Liver (tissue), 9 donors: ENCODE results near the gene RCE1. TPM values are rescaled to one million over a fixed set of nuclear protein-coding genes. Genes with fewer than 3 reads are reported as not detected.

Source experiments
- DNase-seq: peaks from one replicate; pipeline ENCODE4 v3.0.0-alpha.2; 2017; ENCODE audit warnings: low spot score
- H3K27ac ChIP-seq, 2 donors: one replicate each; pipeline ENCODE4 v1.7.0; 2013; ENCODE audit warnings: inconsistent platforms in 2 of 2, low read length in 2 of 2, control low read depth in 1 of 2, low read depth in 1 of 2, mild to moderate bottlenecking in 1 of 2
- H3K27me3 ChIP-seq, 4 donors: one replicate each; pipeline versions ENCODE4 v1.6.1 to v1.7.0; 2013; ENCODE audit warnings: low read length in 3 of 4, inconsistent platforms in 1 of 4, mild to moderate bottlenecking in 1 of 4, moderate library complexity in 1 of 4; ENCODE audit not compliant: control insufficient read depth in 4 of 4, insufficient read depth in 4 of 4
- H3K36me3 ChIP-seq, 4 donors: one replicate each; pipeline versions ENCODE4 v1.6.1 to v1.7.0; 2013; ENCODE audit warnings: low read length in 3 of 4, mild to moderate bottlenecking in 3 of 4, low read depth in 1 of 4, moderate library complexity in 1 of 4; ENCODE audit not compliant: control insufficient read depth in 4 of 4, insufficient read depth in 3 of 4
- H3K4me1 ChIP-seq, 4 donors: one replicate each; pipeline versions ENCODE4 v1.6.1 to v1.7.0; 2013; ENCODE audit warnings: low read length in 3 of 4, mild to moderate bottlenecking in 3 of 4, moderate library complexity in 1 of 4; ENCODE audit not compliant: control insufficient read depth in 4 of 4, insufficient read depth in 4 of 4
- H3K4me3 ChIP-seq, 3 donors: one replicate each; pipeline versions ENCODE4 v1.6.1 to v1.7.0; 2013; ENCODE audit warnings: low read length in 3 of 3, control low read depth in 1 of 3, low read depth in 1 of 3, mild to moderate bottlenecking in 1 of 3
- H3K9ac ChIP-seq, 2 donors: one replicate each; pipeline ENCODE4 v1.7.0; 2013; ENCODE audit warnings: low read length in 2 of 2, mild to moderate bottlenecking in 2 of 2, moderate library complexity in 2 of 2, control low read depth in 1 of 2, low read depth in 1 of 2
- H3K9me3 ChIP-seq, 4 donors: one replicate each; pipeline versions ENCODE4 v1.6.1 to v1.7.0; 2013; ENCODE audit warnings: low read length in 3 of 4; ENCODE audit not compliant: control insufficient read depth in 4 of 4
- EGR1 ChIP-seq, 2 donors: IDR thresholded peaks; 2 replicates each; pipeline ENCODE4 v1.6.1; 2016 to 2018; ENCODE audit warnings: antibody characterized with exemption in 2 of 2, low read depth in 2 of 2
- FOXA1 ChIP-seq: IDR thresholded peaks from 2 replicates; pipeline ENCODE4 v1.6.1; 2016; ENCODE audit warnings: antibody characterized with exemption
- FOXA2 ChIP-seq: IDR thresholded peaks from 2 replicates; pipeline ENCODE4 v1.6.1; 2016; ENCODE audit warnings: antibody characterized with exemption
- GABPA ChIP-seq, 2 donors: IDR thresholded peaks in 1 of 2; conservative IDR thresholded peaks in 1 of 2; 2 replicates each; pipeline ENCODE4 v1.6.1; 2016; ENCODE audit warnings: antibody characterized with exemption in 2 of 2, mild to moderate bottlenecking in 1 of 2, moderate library complexity in 1 of 2
- HNF4A ChIP-seq, 2 donors: conservative IDR thresholded peaks; 2 replicates each; pipeline ENCODE4 v1.6.1; 2016; ENCODE audit warnings: antibody characterized with exemption in 2 of 2, mild to moderate bottlenecking in 2 of 2
- HNF4G ChIP-seq: IDR thresholded peaks from 2 replicates; pipeline ENCODE4 v1.6.1; 2016; ENCODE audit warnings: antibody characterized with exemption
- JUND ChIP-seq, 2 donors: IDR thresholded peaks; 2 replicates each; pipeline ENCODE4 v1.6.1; 2016; ENCODE audit warnings: antibody characterized with exemption in 2 of 2
- NR2F2 ChIP-seq: IDR thresholded peaks from 2 replicates; pipeline ENCODE4 v1.6.1; 2016; ENCODE audit warnings: antibody characterized with exemption
- RAD21 ChIP-seq, 2 donors: IDR thresholded peaks; 2 replicates each; pipeline ENCODE4 v1.6.1; 2016; ENCODE audit warnings: antibody characterized with exemption in 2 of 2, mild to moderate bottlenecking in 2 of 2
- RXRA ChIP-seq, 2 donors: IDR thresholded peaks; 2 replicates each; pipeline ENCODE4 v1.6.1; 2017 to 2018; ENCODE audit warnings: antibody characterized with exemption in 2 of 2, mild to moderate bottlenecking in 1 of 2
- SP1 ChIP-seq: IDR thresholded peaks from 2 replicates; pipeline ENCODE4 v1.6.1; 2018; ENCODE audit warnings: antibody characterized with exemption, mild to moderate bottlenecking
- TAF1 ChIP-seq: conservative IDR thresholded peaks from 2 replicates; pipeline ENCODE4 v1.6.1; 2016; ENCODE audit warnings: antibody characterized with exemption, mild to moderate bottlenecking
- YY1 ChIP-seq: IDR thresholded peaks from 2 replicates; pipeline ENCODE4 v1.6.1; 2016; ENCODE audit warnings: antibody characterized with exemption, mild to moderate bottlenecking
- WGBS: extraction: QIAGEN DNeasy Blood & Tissue Kit; methylation state at CpG from one replicate; pipeline ENCODE4 v1.1.7; 2013; 5-methylcytosine and 5-hydroxymethylcytosine counted together
- polyA plus RNA-seq, 2 donors: library from polyadenylated mRNA; stranded (reverse) in 1 of 2; unstranded in 1 of 2; fragments of 200-250 nt in 1 of 2; fragments of >200 nt in 1 of 2; fragmentation: Nextera tagmentation in 1 of 2; extraction: Ambion mirVana in 1 of 2; gene quantifications; one replicate each; pipeline versions ENCODE4 v1.2.1 to v1.2.3, GENCODE V29; 2013 to 2015
- total RNA-seq, 2 donors: library from RNA; depleted of rRNA; stranded (reverse); fragments of >200 nt; gene quantifications; one replicate each; pipeline ENCODE4 v1.2.3, GENCODE V29; 2014
- TF ChIP-seq, protein P1 (sequence below): IDR thresholded peaks from 2 replicates; pipeline ENCODE4 v1.6.1; 2016; ENCODE audit warnings: antibody characterized with exemption
- TF ChIP-seq, protein P2 (sequence below): IDR thresholded peaks from 2 replicates; pipeline ENCODE4 v1.6.1; 2016; ENCODE audit warnings: antibody characterized with exemption
- TF ChIP-seq, protein P3 (sequence below): IDR thresholded peaks from 2 replicates; pipeline ENCODE4 v1.6.1; 2016; ENCODE audit warnings: antibody characterized with exemption
- TF ChIP-seq, protein P4 (sequence below): IDR thresholded peaks from 2 replicates; pipeline ENCODE4 v1.6.1; 2016; ENCODE audit warnings: antibody characterized with exemption, mild to moderate bottlenecking
- TF ChIP-seq, protein P5 (sequence below): fragments of 150-350 bp; IDR thresholded peaks from 2 replicates; pipeline ENCODE4 v1.5.1; 2017; ENCODE audit warnings: improper control_type of control experiment, low read depth, low read length; ENCODE audit not compliant: missing input control
- donor health status: healthy.
- donor health status: healthy.
- donor health status: healthy.
- donor health status: healthy.
- donor health status: healthy.

RCE1 gene
- total and polyA plus RNA-seq, 4 donors, result 2.9 to 7.7 (median 3.2) TPM

DNA sequence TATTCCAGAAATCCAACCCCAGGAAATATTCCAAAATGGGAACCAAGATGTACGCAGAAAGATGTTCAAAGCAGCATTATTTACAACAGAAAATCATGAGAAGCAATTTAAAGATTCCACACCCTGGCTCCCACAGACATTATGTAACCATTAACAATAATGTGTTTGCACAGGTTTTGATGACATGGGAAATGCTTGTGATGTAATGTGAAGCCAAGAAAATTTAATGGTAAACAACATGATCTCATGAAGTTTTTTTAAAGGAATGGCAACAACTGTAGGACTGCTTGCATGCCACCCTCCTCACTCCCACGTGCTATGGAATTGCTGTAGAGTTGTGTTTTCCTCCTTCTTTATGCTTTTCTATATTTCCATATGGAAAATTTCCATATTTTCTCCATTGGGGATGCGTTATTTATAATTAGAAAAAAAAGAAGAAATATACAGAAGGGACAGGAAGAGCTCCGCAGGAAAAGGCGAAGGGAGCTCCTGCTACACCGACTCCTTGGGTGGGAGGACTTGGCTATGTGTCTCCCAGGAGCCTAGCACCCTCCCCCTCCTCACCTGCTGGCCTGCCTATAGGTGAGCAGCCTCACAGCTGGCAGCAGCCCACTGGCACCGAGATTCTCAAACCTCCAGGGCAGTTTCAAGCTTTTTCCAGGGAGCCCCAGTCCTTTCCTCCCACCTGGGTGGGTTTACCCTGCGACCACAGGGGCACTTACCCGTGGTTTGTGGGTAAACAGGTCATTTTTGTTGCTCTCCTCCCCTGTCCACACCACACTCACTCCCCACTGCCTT is 34.5 kb downstream of the RCE1 start:
- H3K9ac ChIP-seq, result no peak overlapping the region

More for the DNA sequence above, 34.5 kb downstream of the RCE1 start:
- Histone ChIP-seq H3K4me1 (peaks cover 24 to 54% (median 39%) of the 10 kb centered on the region in 4 donors), H3K27me3 (no peaks in the 10 kb centered on the region), H3K27ac (peak overlapping the region; percentile 11 to 31), H3K36me3 (peaks cover 0 to 2% (median 0%) of the 10 kb centered on the region in 4 donors), H3K9me3 (no peaks in the 10 kb centered on the region), H3K4me3 (no peak overlapping the region)
- DNase-seq, result no peak
- 82% methylated on average over 9 of the region's 9 CpGs for WGBS
- TF ChIP-seq, protein P1, sequence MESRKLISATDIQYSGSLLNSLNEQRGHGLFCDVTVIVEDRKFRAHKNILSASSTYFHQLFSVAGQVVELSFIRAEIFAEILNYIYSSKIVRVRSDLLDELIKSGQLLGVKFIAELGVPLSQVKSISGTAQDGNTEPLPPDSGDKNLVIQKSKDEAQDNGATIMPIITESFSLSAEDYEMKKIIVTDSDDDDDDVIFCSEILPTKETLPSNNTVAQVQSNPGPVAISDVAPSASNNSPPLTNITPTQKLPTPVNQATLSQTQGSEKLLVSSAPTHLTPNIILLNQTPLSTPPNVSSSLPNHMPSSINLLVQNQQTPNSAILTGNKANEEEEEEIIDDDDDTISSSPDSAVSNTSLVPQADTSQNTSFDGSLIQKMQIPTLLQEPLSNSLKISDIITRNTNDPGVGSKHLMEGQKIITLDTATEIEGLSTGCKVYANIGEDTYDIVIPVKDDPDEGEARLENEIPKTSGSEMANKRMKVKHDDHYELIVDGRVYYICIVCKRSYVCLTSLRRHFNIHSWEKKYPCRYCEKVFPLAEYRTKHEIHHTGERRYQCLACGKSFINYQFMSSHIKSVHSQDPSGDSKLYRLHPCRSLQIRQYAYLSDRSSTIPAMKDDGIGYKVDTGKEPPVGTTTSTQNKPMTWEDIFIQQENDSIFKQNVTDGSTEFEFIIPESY, result no peak
- TF ChIP-seq SP1 (no peak), YY1 (no peak), FOXA1 (no peak), NR2F2 (no peak), RXRA (IDR thresholded peaks at IDR 0.05) (no peak), TAF1 (no peak), HNF4A (conservative IDR thresholded peaks at IDR 0.05) (no peak), FOXA2 (no peak), GABPA (IDR thresholded peaks at IDR 0.05 in 1 of 2, conservative IDR thresholded peaks at IDR 0.05 in 1 of 2) (no peak), RAD21 (IDR thresholded peaks at IDR 0.05) (no peak), HNF4G (no peak), EGR1 (IDR thresholded peaks at IDR 0.05; ENCODE audit: low read depth in 2 of 2) (no peak), JUND (IDR thresholded peaks at IDR 0.05) (no peak)
- TF ChIP-seq, protein P2, sequence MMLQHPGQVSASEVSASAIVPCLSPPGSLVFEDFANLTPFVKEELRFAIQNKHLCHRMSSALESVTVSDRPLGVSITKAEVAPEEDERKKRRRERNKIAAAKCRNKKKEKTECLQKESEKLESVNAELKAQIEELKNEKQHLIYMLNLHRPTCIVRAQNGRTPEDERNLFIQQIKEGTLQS, result no peak
- TF ChIP-seq, protein P3, sequence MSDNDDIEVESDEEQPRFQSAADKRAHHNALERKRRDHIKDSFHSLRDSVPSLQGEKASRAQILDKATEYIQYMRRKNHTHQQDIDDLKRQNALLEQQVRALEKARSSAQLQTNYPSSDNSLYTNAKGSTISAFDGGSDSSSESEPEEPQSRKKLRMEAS, result no peak
- TF ChIP-seq, protein P4, sequence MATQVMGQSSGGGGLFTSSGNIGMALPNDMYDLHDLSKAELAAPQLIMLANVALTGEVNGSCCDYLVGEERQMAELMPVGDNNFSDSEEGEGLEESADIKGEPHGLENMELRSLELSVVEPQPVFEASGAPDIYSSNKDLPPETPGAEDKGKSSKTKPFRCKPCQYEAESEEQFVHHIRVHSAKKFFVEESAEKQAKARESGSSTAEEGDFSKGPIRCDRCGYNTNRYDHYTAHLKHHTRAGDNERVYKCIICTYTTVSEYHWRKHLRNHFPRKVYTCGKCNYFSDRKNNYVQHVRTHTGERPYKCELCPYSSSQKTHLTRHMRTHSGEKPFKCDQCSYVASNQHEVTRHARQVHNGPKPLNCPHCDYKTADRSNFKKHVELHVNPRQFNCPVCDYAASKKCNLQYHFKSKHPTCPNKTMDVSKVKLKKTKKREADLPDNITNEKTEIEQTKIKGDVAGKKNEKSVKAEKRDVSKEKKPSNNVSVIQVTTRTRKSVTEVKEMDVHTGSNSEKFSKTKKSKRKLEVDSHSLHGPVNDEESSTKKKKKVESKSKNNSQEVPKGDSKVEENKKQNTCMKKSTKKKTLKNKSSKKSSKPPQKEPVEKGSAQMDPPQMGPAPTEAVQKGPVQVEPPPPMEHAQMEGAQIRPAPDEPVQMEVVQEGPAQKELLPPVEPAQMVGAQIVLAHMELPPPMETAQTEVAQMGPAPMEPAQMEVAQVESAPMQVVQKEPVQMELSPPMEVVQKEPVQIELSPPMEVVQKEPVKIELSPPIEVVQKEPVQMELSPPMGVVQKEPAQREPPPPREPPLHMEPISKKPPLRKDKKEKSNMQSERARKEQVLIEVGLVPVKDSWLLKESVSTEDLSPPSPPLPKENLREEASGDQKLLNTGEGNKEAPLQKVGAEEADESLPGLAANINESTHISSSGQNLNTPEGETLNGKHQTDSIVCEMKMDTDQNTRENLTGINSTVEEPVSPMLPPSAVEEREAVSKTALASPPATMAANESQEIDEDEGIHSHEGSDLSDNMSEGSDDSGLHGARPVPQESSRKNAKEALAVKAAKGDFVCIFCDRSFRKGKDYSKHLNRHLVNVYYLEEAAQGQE, result no peak
- TF ChIP-seq, protein P5, sequence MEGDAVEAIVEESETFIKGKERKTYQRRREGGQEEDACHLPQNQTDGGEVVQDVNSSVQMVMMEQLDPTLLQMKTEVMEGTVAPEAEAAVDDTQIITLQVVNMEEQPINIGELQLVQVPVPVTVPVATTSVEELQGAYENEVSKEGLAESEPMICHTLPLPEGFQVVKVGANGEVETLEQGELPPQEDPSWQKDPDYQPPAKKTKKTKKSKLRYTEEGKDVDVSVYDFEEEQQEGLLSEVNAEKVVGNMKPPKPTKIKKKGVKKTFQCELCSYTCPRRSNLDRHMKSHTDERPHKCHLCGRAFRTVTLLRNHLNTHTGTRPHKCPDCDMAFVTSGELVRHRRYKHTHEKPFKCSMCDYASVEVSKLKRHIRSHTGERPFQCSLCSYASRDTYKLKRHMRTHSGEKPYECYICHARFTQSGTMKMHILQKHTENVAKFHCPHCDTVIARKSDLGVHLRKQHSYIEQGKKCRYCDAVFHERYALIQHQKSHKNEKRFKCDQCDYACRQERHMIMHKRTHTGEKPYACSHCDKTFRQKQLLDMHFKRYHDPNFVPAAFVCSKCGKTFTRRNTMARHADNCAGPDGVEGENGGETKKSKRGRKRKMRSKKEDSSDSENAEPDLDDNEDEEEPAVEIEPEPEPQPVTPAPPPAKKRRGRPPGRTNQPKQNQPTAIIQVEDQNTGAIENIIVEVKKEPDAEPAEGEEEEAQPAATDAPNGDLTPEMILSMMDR, result no peak
